ENCODE measurements around the gene TSHZ2.

TSHZ2 gene

GRCh38 chr20:53263554-53264438 lies 291.6 kb downstream of the TSHZ2 start:
- no peak for DNase-seq

GRCh38 chr20:53264604-53265003 lies 292.4 kb downstream of the TSHZ2 start:
- no peak for DNase-seq

GRCh38 chr20:53265304-53265875 lies 293.2 kb downstream of the TSHZ2 start:
- DNase-seq: no peak

DNA sequence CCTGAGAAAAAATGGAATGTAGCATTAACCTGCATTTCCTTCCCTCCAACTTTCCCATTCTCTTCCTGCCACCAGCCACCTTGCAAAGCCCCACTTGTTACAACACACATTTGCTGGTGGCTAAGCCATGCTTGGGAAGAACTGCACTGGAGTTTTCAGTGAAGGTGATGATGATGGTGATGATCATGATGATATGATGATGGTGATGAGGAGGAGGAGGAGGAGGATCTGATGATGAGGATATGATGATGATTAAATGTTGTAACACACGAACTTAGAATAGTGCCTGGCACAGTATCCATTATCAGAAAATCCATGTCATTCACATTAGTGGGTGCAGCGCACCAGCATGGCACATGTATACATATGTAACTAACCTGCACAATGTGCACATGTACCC lies 297.2 kb downstream of the TSHZ2 start:
- DNase-seq: no peak

- no peak for DNase-seq
Measured at GRCh38 chr20:53270792-53271375, 298.7 kb downstream of the TSHZ2 start.

DNA sequence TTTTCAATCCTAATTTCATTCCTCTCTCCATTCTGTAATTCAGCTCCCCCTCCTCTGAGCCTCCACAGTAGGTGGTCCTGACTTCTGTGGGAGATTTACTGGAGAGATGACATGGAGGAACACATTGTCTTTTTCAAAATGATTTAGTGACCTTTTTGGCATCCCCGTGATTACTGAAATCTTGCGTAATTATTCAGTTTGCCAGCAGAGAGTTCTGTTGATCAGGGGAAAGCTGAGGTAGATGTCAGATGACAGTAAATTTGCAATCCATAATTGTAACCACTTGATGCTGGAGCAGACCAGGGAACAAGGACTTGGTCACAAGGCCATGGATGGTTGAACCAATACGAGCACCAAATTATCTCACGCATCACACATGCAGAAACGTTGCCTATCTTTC lies 302.2 kb downstream of the TSHZ2 start:
- no peak for DNase-seq

- DNase-seq: no peak
Measured at GRCh38 chr20:53274807-53275206, 302.6 kb downstream of the TSHZ2 start.

DNA sequence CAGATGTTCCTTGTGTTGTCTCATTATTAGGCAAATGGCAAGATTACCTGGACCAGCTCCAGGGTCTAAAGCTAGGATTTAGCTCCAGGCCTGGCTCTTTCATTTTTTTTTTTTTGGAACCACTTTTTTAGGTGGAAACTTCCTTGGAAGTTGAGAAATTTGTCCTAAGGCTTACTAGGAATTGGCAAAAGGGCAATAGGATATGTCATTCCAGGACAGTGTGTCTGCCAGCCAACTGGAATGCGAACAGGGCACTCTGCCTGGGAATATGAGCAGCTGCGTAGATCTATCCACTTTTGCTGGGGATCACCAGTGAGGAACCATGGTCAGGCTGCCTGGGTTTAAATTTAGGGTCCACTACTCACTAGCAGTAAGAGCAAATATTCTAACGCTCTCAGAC lies 304.0 kb downstream of the TSHZ2 start:
- no peak for DNase-seq

DNA sequence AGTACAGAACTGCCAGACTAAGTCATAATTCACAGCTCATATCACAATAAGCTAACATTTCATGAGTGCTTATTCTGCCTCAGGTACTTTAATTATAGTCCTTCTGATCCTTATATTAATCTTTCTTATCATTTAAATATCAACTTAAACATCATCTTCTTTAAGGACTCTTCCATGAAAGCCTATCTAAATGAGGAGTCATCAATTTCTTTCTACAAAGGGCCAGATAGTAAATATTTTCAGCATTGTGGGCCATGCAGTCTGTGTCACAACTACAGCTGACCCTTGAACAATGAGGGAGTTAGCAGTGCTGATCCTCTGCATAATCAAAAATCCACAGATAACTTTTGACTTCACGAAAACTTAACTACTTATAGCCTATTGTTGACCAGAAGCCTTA lies 306.4 kb downstream of the TSHZ2 start:
- no peak for DNase-seq

DNA sequence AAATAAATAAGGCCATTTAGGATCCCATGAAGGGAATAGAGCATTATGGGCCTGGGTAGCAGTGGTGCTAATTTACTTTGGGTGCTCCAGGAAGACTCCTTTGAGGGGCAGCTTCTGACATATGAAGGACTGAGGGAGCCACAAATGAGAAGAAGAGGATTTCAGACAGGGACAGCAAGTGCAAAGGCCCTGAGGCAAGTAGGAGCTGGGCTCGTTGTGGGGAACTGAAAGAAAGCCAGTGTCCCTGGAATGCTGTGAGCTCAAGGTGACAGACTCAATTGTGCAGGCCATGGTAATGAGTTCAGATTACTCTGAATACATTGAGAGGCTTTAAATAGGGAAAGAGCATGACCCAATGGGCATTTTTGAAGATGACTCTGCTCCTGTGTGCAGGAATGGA lies 307.6 kb downstream of the TSHZ2 start:
- no peak for DNase-seq

DNA sequence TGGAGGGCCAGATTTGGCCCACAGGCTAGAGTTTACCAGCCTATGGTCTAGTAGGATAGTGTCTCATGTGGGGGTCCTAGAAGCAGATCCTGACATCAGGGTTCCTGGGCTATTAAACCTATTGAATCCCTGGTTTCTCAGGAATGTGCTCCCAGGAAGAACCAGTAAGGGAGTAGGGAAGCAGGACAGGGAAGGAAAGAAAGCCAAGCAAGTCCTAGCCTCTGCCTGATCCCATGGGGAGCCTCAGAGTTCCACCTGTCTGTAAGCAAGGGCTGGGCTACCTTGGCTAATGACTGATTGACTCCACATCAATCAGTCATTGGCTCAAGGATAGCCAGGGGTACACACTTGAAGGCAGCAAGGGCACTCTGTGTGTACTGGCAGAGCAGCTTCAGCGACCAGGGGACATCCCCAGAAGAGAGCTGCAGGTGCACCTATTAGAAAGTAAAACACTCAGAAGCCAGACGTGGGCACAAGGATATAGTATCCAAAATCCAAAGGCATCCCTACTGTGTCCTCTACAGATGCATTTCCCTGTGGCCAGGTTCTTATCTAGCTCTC lies 309.5 kb downstream of the TSHZ2 start:
- DNase-seq: no peak

GRCh38 chr20:53282217-53282955 lies 310.2 kb downstream of the TSHZ2 start:
- DNase-seq: no peak

DNA sequence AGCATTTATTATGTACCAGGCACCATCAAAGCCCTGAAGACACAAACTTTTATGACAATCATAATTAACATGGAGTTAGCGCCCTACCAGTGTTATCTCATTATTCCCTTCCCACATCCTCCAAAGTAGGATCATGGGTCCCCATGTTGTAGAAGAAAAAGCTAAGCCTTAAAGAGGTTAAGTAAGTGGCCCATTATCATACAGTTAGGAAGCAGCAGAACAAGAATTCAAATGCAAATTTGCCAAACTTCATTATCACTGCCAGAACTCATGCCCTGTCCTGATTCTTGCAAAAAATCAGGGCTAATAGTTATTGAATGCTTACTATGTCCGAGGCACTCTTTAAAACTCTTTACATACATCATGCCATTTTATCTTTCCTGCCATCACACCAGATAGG lies 310.9 kb downstream of the TSHZ2 start:
- DNase-seq: no peak

- DNase-seq: no peak
Measured at GRCh38 chr20:53283597-53283996, 311.4 kb downstream of the TSHZ2 start.

GRCh38 chr20:53284256-53284655 lies 312.1 kb downstream of the TSHZ2 start:
- no peak for DNase-seq

DNA sequence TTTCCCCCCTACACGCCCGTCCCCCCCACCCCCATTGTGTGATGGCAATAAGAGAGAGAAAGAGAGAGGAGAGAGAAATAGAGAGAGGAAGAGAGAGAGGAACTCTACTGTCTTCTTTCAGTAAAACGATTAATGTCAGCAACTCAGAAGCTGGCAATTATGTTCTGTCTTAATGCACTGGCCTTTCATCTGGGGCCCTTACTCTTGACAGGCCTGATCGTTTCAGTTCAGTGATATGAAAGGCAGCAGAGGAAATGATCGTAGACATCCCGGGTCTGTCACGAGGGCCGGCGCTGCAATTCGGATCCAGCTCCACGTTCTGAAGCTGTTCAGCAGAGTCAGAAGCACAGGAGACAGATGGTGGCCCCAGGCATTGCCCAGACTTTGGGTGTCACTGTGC lies 312.5 kb downstream of the TSHZ2 start:
- no peak for DNase-seq

GRCh38 chr20:53287357-53288042 lies 315.3 kb downstream of the TSHZ2 start:
- no peak for DNase-seq

DNA sequence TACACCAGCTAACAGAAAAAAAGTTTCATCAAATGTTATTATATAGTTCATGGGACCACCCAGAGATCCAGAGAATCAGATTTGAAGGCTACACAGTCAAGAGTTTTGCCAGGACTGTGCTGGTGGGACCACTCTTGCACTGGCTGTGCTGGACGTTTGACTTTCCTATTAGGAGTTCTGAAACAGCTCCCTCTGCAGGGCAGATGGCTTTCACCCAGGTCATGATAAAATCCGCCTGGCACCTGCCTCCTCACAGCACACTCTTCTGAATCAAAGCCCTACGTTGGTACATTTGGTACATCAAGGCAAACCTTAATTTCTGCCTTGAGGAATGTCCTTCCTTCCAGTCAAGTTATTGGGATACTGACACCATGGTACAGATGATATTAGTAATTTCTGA lies 319.4 kb downstream of the TSHZ2 start:
- no peak for DNase-seq

DNA sequence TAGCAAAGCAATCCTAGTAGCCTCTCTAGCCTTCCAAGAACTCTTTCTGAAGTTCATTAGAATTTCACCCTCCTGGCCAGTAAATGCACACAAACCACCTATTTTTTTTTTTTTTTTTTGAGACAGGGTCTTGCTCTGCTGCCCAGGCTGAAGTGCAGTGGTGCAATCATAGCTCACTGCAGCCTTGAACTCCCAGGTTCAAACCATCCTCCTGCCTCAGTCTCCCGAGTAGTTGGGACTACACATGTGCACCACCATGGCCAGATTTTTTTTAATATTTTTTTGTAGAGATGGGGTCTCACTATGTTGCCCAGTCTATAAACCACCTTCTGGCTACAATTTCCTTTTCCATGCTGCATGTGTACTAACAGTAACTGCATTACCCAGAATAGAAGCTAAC lies 320.2 kb downstream of the TSHZ2 start:
- DNase-seq: no peak

- no peak for DNase-seq
Measured at GRCh38 chr20:53294804-53295203, 322.6 kb downstream of the TSHZ2 start.

DNA sequence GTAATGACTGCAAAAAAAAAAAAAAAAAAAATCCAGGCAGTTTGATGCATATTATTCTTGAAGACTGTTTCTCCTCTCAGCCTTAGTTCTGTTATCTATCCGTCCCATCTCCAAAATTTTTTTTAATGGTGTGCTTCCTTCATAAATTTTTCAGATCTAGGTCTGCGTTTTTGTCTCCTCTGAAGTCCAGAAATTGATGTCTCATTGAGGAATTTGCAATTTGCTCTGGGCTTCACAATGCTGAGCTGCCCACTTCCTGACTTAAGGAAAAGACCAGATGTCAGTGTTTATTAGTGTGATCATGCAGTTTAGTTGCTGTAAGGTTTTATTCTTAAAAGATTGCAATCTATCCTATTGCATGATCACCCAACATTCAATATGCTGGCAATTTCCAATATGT lies 323.9 kb downstream of the TSHZ2 start:
- DNase-seq: no peak

- no peak for DNase-seq
Measured at GRCh38 chr20:53296451-53297153, 324.4 kb downstream of the TSHZ2 start.

Measured in suppressor macrophage treated with lipopolysaccharide for 4 hours (primary cell).